Activated naive CD4-positive, alpha-beta T cell treated with anti-CD3 and anti-CD28 coated beads, Interleukin-2, amount 50 U/mL, for 24 hours (primary cell): Measurements from ENCODE around the gene CSNK1A1L.

ENCODE experiments used
- H3K27ac Mint-ChIP-seq: one replicate; pipeline ENCODE4 v1.8.0; 2021; ENCODE audit warnings: mild to moderate bottlenecking, mixed read lengths
- H3K27me3 Mint-ChIP-seq: one replicate; pipeline ENCODE4 v1.8.0; 2021; ENCODE audit warnings: mixed read lengths
- H3K36me3 Mint-ChIP-seq: one replicate; pipeline ENCODE4 v1.8.0; 2021; ENCODE audit warnings: mixed read lengths
- H3K4me1 Mint-ChIP-seq: one replicate; pipeline ENCODE4 v1.8.0; 2021; ENCODE audit warnings: mixed read lengths
- H3K4me3 Mint-ChIP-seq: one replicate; pipeline ENCODE4 v1.8.0; 2021; ENCODE audit warnings: mild to moderate bottlenecking, mixed read lengths
- H3K9me3 Mint-ChIP-seq: one replicate; pipeline ENCODE4 v1.8.0; 2021; ENCODE audit warnings: mixed read lengths

The CSNK1A1L gene

DNA sequence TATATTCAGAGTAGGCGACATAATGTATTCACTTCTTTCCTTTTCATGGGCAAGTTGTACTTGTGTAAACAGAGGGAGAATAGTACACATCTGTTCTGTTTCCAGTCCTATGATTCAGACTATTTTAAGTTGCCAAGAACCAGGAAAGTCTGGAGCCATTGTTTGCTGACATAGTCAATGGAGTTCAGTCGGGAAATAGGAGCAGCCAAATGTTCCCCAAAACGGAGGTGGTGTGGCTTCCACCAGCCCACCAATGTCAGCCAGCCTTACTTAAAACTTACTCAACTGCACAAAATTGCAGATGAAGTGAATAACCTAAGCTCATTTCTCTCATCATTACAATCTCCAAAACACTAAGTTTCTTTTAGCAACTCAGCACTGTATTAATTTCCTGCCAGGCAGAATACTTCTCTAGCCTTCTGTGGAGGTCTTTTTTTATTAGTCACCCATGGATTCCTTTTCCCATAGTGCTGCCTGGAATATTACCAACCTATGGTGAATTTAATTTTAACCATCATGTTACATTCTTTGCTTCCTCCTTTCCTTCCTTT is 22.3 kb upstream of the CSNK1A1L start:
- Mint-ChIP-seq H3K27me3 (peaks cover 12% of the 10 kb centered on the region), H3K4me1 (no peaks in the 10 kb centered on the region), H3K27ac (no peak overlapping the region), H3K36me3 (no peaks in the 10 kb centered on the region), H3K4me3 (no peak overlapping the region), H3K9me3 (no peaks in the 10 kb centered on the region)

DNA sequence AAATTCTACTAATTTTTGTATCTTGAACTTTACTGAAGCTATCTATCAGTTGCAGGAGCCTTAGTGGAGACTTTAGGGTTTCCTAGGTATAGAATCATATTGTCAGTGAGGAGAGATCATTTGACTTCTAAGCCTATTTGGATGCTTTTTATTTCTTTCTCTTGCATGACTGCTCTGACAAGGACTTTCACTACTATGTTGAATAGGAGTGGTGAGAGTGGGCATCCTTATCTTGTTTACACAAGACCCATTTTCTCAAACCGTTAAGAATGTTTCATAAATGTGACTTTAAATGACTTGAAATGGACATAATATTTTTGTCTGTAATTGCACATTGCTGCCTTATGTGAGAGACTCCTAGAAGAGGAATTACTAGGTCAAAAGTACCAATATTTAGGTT is 17.9 kb upstream of the CSNK1A1L start:
- no peaks in the 10 kb centered on the region for H3K4me1 Mint-ChIP-seq
- H3K9me3 Mint-ChIP-seq, result no peaks in the 10 kb centered on the region
- H3K27ac Mint-ChIP-seq, result no peak overlapping the region
- H3K4me3 Mint-ChIP-seq, result no peak overlapping the region
- peaks cover 12% of the 10 kb centered on the region for H3K27me3 Mint-ChIP-seq
- H3K36me3 Mint-ChIP-seq, result no peaks in the 10 kb centered on the region

DNA sequence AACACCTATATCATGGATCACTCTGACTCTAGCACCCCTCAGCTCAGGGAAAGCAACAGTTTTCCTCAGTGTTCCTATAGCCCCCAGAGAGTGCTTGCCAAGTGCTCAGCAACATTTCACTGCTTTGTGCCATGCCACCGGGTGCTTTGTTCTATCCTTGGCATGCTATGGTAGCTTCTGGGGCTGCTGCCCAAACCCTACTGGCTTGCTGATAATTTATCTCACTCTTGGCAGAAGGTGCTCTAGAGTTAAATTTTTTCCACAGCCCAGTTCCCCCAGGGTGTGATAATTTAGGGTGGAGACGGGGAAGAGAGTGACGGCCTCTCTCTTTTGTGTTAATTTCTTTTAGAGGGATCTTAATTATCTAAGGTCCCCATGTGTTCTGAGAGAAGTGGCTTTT is 12.6 kb upstream of the CSNK1A1L start:
- Mint-ChIP-seq H3K36me3 (no peaks in the 10 kb centered on the region), H3K9me3 (no peaks in the 10 kb centered on the region), H3K4me3 (no peak overlapping the region), H3K4me1 (no peaks in the 10 kb centered on the region), H3K27me3 (peaks cover 9% of the 10 kb centered on the region), H3K27ac (no peak overlapping the region)

DNA sequence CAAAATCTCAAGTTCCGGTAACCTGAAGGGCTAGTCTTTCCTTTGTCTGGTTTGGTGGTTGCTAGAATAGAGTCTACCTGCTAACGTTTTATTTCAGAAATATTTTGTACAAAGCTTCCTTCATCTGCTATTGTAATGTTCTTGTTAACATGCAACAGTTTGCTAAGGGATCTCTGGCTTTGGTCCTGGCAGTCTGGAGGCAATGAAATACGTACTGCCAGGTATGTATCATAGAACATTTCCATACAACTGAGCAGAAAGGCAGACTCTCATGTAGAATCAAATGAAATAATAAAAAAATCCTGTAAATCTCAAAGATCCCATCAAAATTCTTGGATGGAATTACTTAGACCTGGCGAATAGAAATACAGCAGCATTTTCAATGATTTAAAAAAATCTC is 8.8 kb upstream of the CSNK1A1L start:
- Mint-ChIP-seq H3K4me3 (no peak overlapping the region), H3K4me1 (no peaks in the 10 kb centered on the region), H3K9me3 (no peaks in the 10 kb centered on the region), H3K27me3 (peaks cover 4% of the 10 kb centered on the region), H3K27ac (no peak overlapping the region), H3K36me3 (no peaks in the 10 kb centered on the region)

DNA sequence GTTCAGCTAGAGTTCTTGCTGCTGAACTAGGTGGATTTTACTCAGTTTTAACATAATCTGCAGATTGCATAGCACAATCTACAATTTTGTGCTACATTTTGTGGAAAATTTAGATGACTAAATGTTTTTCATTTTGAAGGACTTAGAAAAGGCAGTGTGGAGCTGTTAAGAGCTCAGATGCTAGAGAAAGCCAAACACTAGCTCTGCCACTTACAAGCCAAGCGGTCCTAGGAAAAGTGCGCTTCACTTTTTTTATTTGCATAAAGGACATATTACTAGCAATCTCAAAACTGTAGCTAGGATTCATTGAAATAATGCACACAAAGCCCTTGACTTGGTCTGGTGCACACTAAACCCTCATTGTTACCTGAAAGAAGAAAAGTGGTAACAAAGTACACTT is 8.1 kb upstream of the CSNK1A1L start:
- H3K4me3 Mint-ChIP-seq, result no peak overlapping the region
- H3K9me3 Mint-ChIP-seq, result no peaks in the 10 kb centered on the region
- H3K27me3 Mint-ChIP-seq, result peaks cover 4% of the 10 kb centered on the region

DNA sequence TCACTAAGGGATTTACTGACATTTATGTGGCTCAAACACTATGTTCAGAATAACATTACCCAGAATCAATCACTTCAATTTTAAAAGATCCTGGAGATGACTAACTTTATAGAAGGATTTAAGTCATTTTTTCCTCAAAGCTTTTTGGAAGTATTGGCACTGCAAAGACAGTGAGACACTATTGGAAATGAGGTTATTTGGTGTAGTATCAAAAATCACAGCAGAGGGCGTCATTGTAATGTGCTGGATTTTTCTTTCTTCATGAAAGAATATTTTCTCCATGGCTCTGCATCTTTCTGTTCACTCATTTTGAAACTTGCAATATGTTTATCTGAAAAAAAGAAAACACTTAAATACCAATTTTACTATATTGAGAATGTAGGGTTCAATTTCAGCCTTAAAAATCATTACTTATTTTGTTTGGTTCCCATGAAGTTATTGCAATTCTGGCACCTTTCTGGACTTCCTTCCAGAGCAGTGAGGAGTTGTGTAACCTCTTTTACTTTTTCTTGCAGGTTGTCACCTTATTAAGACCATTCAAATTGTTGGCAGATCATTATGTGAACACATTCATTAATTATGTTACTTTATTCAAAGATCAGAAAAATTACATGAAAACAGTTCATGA is 3.7 kb upstream of the CSNK1A1L start:
- Mint-ChIP-seq H3K9me3 (no peaks in the 10 kb centered on the region), H3K4me1 (no peaks in the 10 kb centered on the region), H3K36me3 (no peaks in the 10 kb centered on the region), H3K27ac (no peak overlapping the region), H3K4me3 (no peak overlapping the region), H3K27me3 (peaks cover 4% of the 10 kb centered on the region)

More for the DNA sequence above, 8.1 kb upstream of the CSNK1A1L start:
- H3K36me3 Mint-ChIP-seq, result no peaks in the 10 kb centered on the region
- no peaks in the 10 kb centered on the region for H3K4me1 Mint-ChIP-seq
- no peak overlapping the region for H3K27ac Mint-ChIP-seq

DNA sequence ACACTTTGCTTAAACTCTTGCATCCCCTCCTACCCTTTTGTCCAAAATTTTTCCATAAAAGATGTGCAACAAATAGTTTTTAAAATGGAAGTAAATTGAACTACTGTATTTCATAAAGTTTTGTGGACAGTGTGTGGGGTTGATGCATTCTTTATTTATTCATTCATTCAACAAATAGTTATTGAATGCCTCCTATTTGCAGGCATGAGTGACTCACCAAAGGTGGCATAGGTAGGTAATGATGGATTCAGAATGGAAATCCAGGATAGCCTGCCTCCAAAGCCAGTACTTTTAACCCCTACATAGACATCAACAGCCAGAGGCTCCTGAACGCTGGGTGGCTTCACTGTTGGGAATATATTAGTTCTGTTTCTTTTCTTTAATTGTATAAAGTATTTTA is 2.4 kb upstream of the CSNK1A1L start:
- Mint-ChIP-seq H3K36me3 (no peaks in the 10 kb centered on the region), H3K27ac (no peak overlapping the region), H3K27me3 (peaks cover 4% of the 10 kb centered on the region), H3K4me3 (no peak overlapping the region), H3K4me1 (no peaks in the 10 kb centered on the region), H3K9me3 (no peaks in the 10 kb centered on the region)

DNA sequence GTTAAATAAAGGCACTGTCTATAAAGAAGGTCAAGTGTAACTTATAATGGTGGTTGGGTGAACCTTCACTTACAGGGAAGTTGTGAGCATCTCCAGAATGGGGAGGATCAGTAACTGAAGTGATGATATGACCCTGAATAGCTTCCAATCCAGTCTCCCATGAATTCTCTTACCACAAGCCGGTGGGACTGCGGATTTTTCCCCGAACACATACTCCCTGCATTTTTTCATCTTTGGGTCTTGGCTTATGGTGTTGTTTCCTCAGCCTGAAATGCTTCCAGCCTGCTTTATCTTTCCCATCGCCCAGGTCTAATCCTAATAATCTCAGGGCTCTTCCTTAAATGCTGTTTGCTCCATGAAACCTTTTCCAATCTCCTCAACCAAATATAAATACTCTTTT is 2.0 kb upstream of the CSNK1A1L start:
- H3K9me3 Mint-ChIP-seq, result no peaks in the 10 kb centered on the region
- H3K27ac Mint-ChIP-seq, result no peak overlapping the region
- no peaks in the 10 kb centered on the region for H3K4me1 Mint-ChIP-seq
- H3K27me3 Mint-ChIP-seq, result peaks cover 4% of the 10 kb centered on the region
- no peak overlapping the region for H3K4me3 Mint-ChIP-seq
- H3K36me3 Mint-ChIP-seq, result no peaks in the 10 kb centered on the region

DNA sequence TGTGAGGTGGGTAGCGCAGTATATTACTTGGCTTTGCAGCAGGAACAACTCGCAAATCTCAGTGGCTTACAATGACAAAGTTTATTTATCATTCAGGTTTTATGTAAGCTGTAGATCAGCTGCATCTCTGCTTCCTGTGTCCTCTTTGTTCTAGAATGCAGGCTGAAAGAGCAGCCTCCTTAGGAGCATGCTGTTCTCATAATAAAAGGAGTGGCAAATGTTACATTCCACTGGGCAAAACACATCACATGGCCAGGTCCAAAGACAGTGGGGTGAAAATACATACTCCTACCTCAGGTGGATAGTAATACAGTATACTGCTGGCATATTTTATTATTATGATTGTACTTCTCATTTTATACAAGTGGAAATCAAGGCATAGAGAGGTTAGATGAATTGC is 1.2 kb upstream of the CSNK1A1L start:
- peaks cover 4% of the 10 kb centered on the region for H3K27me3 Mint-ChIP-seq
- no peaks in the 10 kb centered on the region for H3K36me3 Mint-ChIP-seq
- H3K4me3 Mint-ChIP-seq, result no peak overlapping the region
- H3K9me3 Mint-ChIP-seq, result no peaks in the 10 kb centered on the region
- H3K4me1 Mint-ChIP-seq, result no peaks in the 10 kb centered on the region
- H3K27ac Mint-ChIP-seq, result no peak overlapping the region

DNA sequence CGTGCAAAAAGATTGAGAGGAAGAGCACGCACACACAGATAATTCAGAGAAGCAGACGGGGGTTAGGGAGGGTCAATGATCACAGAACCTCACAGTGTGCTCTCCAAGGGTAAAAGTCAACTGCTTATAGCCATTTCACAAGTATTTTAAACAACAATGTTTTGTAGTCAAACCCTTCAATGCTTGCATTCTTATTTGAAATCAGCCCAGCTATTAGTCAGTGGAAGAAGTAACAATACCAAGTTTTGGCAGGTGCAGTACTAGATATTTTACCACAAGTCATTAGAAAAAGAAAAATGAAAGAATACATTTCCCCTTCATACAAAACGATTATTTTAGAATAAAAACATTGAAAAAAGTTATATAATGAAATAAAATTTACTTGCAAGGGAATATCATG is 2.6 kb downstream of the CSNK1A1L start:
- no peaks in the 10 kb centered on the region for H3K36me3 Mint-ChIP-seq
- H3K27ac Mint-ChIP-seq, result no peak overlapping the region
- H3K27me3 Mint-ChIP-seq, result peaks cover 7% of the 10 kb centered on the region
- no peak overlapping the region for H3K4me3 Mint-ChIP-seq
- no peaks in the 10 kb centered on the region for H3K9me3 Mint-ChIP-seq
- no peaks in the 10 kb centered on the region for H3K4me1 Mint-ChIP-seq

DNA sequence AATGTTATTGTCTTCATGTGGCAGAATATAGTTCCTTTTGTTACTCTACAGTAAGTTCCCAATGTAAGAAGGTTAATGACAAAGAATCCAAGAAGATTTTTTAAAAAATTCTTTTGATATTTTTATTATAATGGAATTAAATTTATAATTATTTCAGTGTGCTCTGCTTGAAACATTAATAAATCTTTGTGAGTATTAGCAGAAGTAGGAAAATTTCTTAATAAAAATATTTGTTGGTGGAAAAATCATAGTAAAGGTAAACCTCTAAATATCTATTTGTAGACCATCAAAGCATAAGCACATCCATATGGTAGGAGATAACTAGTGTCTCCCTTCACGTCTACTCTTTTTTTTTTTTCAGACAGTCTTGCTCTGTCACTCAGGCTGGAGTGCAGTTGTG is 4.3 kb downstream of the CSNK1A1L start:
- H3K4me1 Mint-ChIP-seq, result no peaks in the 10 kb centered on the region
- no peak overlapping the region for H3K27ac Mint-ChIP-seq
- H3K27me3 Mint-ChIP-seq, result peaks cover 3% of the 10 kb centered on the region
- H3K4me3 Mint-ChIP-seq, result no peak overlapping the region
- H3K36me3 Mint-ChIP-seq, result no peaks in the 10 kb centered on the region
- no peaks in the 10 kb centered on the region for H3K9me3 Mint-ChIP-seq

DNA sequence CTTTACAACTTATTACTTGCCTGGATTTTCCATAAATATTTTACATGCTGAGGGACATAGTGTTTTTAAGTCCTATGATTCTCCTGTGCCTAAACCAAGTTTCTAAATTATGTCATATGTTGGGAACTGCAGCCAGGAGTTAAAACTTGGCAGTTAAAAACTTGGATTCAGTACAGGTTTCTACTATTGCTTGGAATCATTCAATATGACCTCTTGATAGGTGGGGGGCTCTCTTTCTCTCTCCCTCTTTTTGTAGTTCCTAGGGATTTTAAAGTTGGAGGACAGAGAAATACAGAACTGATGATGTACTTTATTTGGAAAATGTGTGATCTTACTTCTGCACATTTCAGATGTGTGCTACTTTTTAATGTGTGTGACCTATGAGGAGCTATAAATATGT is 4.7 kb downstream of the CSNK1A1L start:
- H3K27ac Mint-ChIP-seq, result no peak overlapping the region
- H3K4me1 Mint-ChIP-seq, result no peaks in the 10 kb centered on the region
- H3K4me3 Mint-ChIP-seq, result no peak overlapping the region
- no peaks in the 10 kb centered on the region for H3K9me3 Mint-ChIP-seq
- no peaks in the 10 kb centered on the region for H3K36me3 Mint-ChIP-seq
- peaks cover 3% of the 10 kb centered on the region for H3K27me3 Mint-ChIP-seq

DNA sequence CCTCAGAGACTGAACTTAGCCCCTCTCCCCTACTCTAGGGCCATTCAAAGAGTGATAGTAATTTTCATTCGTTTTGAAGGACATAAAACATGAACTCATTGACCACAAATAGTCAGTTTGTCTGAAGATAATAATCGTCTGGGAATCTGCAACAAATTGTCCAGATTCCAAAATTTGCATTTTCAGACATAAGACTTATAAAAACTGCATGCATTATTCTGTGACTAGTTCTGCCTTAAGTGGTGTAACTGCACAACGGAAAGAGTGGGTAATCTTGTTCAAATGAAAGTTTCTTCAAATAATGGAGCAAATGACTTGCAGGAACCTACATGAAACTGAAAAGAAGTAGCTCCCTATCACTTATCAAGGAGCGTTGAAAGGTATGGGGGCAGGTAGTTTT is 8.4 kb downstream of the CSNK1A1L start:
- H3K27me3 Mint-ChIP-seq, result peaks cover 3% of the 10 kb centered on the region
- no peak overlapping the region for H3K27ac Mint-ChIP-seq
- no peaks in the 10 kb centered on the region for H3K9me3 Mint-ChIP-seq
- no peak overlapping the region for H3K4me3 Mint-ChIP-seq
- no peaks in the 10 kb centered on the region for H3K36me3 Mint-ChIP-seq
- no peaks in the 10 kb centered on the region for H3K4me1 Mint-ChIP-seq

DNA sequence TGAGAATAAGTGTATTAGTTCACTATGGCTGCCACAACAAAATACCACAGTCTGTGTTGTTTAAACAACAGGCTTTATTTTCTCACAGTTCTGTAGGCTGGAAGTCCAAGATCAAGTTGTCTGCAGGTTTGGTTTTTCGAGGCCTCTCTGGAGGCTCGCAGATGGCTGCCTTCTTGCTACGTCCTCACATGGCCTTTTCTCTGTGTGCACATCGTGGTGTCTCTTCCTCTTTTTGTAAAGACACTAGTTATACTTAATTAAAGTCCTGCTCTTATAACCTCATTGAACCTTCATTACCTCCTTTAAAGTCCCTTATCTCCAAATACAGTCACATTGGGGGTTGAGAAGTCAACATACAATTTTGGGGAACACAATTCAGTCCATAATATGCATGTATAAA is 10.6 kb downstream of the CSNK1A1L start:
- no peaks in the 10 kb centered on the region for H3K9me3 Mint-ChIP-seq
- H3K27ac Mint-ChIP-seq, result no peak overlapping the region
- no peaks in the 10 kb centered on the region for H3K36me3 Mint-ChIP-seq
- H3K4me1 Mint-ChIP-seq, result no peaks in the 10 kb centered on the region
- no peak overlapping the region for H3K4me3 Mint-ChIP-seq
- peaks cover 2% of the 10 kb centered on the region for H3K27me3 Mint-ChIP-seq

DNA sequence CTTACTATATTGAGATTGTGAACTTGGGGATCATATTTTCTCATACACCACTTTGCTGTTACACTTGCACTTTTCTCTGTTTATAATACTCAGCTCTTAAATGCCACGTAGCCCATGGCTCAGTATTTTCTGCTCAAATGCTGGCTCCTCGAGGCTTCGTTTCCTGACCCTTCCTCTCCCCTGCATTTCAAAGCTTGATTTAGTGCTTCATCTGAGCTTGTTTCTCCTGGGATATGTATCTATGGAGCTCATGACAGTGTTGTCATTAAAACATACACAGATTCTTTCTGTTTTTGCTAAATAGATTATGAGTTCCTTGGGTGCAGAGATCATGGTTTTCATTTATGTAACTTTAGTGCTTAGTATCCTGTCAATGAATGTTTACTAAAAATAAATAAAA is 11.4 kb downstream of the CSNK1A1L start:
- H3K27me3 Mint-ChIP-seq, result no peaks in the 10 kb centered on the region
- no peaks in the 10 kb centered on the region for H3K9me3 Mint-ChIP-seq
- no peak overlapping the region for H3K27ac Mint-ChIP-seq
- H3K36me3 Mint-ChIP-seq, result no peaks in the 10 kb centered on the region
- H3K4me1 Mint-ChIP-seq, result no peaks in the 10 kb centered on the region
- no peak overlapping the region for H3K4me3 Mint-ChIP-seq

DNA sequence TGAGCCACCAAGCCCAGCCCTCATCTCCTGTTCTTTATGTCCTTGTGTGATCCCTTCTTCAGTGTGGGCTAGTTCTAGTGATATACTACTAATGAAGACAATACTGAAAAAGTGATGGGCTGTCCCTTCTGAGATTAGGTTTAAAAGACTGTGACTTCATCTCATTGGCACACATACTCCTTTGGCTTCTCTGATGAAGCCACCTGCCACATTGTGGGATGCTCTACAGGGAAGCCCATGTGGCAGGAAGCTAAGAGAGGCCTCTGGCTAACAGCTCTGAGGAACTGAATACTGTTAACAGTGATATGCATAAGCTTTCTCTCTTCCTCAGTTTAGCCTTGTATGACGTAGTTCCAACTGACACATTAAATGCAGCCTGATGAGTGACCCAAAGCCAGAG is 13.6 kb downstream of the CSNK1A1L start:
- Mint-ChIP-seq H3K27ac (no peak overlapping the region), H3K4me1 (no peaks in the 10 kb centered on the region), H3K9me3 (no peaks in the 10 kb centered on the region)

DNA sequence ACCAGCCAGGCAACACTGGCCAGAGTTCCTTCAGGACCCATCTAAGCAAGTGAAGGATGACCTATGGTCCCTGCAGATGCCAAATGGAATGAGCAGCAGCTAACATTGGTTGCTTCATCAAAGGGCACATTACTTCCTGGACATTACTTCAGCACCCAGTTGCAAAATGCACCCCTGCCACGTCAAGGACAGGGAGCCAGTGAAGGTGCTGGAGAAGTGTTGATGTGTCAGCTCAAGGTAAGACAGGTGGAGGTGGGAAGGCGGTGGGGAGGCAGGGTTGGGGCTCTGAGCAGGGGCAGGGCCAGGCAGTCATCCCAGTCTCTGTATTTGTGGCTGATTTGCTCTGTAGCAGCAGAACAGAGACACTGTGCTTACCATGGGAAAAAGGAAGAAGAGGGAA is 14.6 kb downstream of the CSNK1A1L start:
- Mint-ChIP-seq H3K27ac (no peak overlapping the region), H3K4me1 (no peaks in the 10 kb centered on the region), H3K27me3 (no peaks in the 10 kb centered on the region), H3K4me3 (no peak overlapping the region), H3K9me3 (no peaks in the 10 kb centered on the region), H3K36me3 (no peaks in the 10 kb centered on the region)

More for the DNA sequence above, 13.6 kb downstream of the CSNK1A1L start:
- Mint-ChIP-seq H3K4me3 (no peak overlapping the region), H3K36me3 (no peaks in the 10 kb centered on the region), H3K27me3 (no peaks in the 10 kb centered on the region)
